IPS-18c (cell line): ENCODE data around the gene NRG3.
"Not testable (repeated sequence)": the region's sequence is repeated elsewhere in the genome, so short reads cannot be mapped to it uniquely, and the experiment has no call there.

Source experiments
- H3K4me3 ChIP-seq: 2 replicates; pipeline ENCODE4 v1.7.0; 2013; ENCODE audit warnings: low read depth, mild to moderate bottlenecking, low read length, moderate library complexity; ENCODE audit not compliant: insufficient read depth
- H3K9me3 ChIP-seq: one replicate; pipeline ENCODE4 v1.6.1; 2013; ENCODE audit warnings: mild to moderate bottlenecking, low read length, moderate library complexity; ENCODE audit not compliant: control insufficient read depth, insufficient read depth

The NRG3 gene

GRCh38 chr10:81996927-81997326 is 121.9 kb downstream of the NRG3 start:
- H3K4me3 ChIP-seq, result no peak overlapping the region
- H3K9me3 ChIP-seq, result no peaks in the 10 kb centered on the region

GRCh38 chr10:82020999-82021398 is 146.0 kb downstream of the NRG3 start:
- H3K4me3 ChIP-seq, result no peak overlapping the region

GRCh38 chr10:82027711-82028110 is 152.7 kb downstream of the NRG3 start:
- Histone ChIP-seq H3K9me3 (no peaks in the 10 kb centered on the region), H3K4me3 (no peak overlapping the region)

More at GRCh38 chr10:82020999-82021398, 146.0 kb downstream of the NRG3 start:
- no peaks in the 10 kb centered on the region for H3K9me3 ChIP-seq

- H3K9me3 ChIP-seq, result no peaks in the 10 kb centered on the region
- H3K4me3 ChIP-seq, result no peak overlapping the region
Observed at GRCh38 chr10:82037076-82037475, 162.1 kb downstream of the NRG3 start.

GRCh38 chr10:82038587-82038986 is 163.6 kb downstream of the NRG3 start:
- H3K9me3 ChIP-seq, result no peaks in the 10 kb centered on the region

GRCh38 chr10:82040336-82040735 is 165.3 kb downstream of the NRG3 start:
- no peaks in the 10 kb centered on the region for H3K9me3 ChIP-seq

More at GRCh38 chr10:82038587-82038986, 163.6 kb downstream of the NRG3 start:
- no peak overlapping the region for H3K4me3 ChIP-seq

GRCh38 chr10:82041018-82041417 is 166.0 kb downstream of the NRG3 start:
- no peak overlapping the region for H3K4me3 ChIP-seq
- H3K9me3 ChIP-seq, result no peaks in the 10 kb centered on the region

More at GRCh38 chr10:82040336-82040735, 165.3 kb downstream of the NRG3 start:
- no peak overlapping the region for H3K4me3 ChIP-seq

DNA sequence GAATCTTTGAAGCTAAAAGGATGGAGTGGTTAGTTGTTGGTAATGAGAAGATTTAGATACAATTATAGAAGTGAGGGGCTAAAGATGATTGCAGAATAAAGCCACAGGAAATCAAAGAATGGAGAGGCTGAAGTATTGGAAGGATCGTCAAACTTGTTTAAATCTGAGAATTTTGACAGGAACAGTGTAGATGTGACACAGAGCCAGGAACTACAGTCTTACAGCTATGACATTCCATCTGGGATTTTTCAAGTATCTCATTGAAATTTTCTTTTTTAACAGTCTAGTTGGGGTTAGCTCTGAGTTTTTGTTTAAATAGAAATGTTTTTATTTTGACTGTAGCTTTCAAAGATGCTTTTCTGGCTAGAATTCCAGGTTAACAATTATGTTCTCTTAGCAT is 181.4 kb downstream of the NRG3 start:
- no peaks in the 10 kb centered on the region for H3K9me3 ChIP-seq
- H3K4me3 ChIP-seq, result no peak overlapping the region

DNA sequence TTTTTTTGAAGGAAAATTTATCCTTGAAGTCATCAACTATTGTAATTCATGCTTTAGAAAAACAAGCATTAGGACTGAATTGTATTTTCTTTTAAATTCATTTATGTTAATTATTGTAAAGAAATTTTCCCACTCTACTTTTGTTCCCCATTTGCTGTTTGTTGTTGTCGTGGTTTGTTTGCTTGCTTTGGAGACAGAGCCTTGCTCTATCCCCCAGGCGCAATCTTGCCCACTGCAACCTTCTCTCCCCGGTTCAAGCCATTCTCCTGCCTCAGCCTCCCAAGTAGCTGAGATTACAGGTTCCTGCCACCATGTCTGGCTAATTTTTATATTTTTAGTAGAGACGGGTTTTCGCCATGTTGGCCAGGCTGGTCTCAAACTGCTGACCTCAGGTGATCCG is 192.2 kb downstream of the NRG3 start:
- not testable (repeated sequence) for H3K9me3 ChIP-seq, H3K4me3 ChIP-seq

DNA sequence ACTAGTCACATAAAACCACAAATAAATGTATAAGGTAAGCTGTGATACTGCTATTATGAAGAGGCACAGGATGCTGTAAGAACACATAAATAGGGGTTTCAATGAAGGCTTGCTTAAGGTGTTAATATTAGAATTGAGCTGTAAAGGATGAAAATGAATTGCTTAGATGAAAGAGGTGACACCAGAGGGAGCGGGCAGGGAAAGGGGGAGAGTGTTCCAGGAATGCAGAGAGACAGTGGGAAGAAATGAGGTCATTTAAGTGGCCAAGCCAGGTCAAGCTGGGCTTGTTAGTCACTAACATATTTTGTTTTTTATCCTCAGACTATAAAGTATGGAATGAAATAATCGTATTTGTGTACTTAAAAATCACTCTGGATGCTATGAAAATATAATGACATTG is 193.5 kb downstream of the NRG3 start:
- Histone ChIP-seq H3K9me3 (no peaks in the 10 kb centered on the region), H3K4me3 (no peak overlapping the region)

- Histone ChIP-seq H3K4me3 (no peak overlapping the region), H3K9me3 (no peaks in the 10 kb centered on the region)
Observed at GRCh38 chr10:82071231-82071630, 196.2 kb downstream of the NRG3 start.

DNA sequence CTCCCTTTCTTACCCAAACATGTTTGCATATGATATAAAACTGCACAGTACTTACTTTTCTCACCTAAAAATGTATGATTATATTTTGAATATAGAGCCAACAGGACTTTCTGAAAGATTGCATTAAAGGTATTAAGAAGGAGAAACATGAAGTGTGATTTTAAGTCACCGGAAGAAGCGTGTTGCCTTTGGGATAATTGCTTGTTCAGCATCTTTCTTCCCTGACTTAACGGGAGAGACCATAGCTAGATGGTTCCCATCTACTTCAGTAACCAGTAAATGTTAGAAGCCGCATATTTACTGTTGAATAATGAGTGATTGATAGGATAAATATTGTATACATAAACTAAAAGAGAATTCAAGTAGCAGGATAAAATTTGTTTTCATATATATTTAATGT is 197.1 kb downstream of the NRG3 start:
- Histone ChIP-seq H3K9me3 (no peaks in the 10 kb centered on the region), H3K4me3 (no peak overlapping the region)

- Histone ChIP-seq H3K9me3 (no peaks in the 10 kb centered on the region), H3K4me3 (no peak overlapping the region)
Observed at GRCh38 chr10:82075605-82076004, 200.6 kb downstream of the NRG3 start.

- H3K9me3 ChIP-seq, result no peaks in the 10 kb centered on the region
- H3K4me3 ChIP-seq, result no peak overlapping the region
Observed at GRCh38 chr10:82084496-82084895, 209.5 kb downstream of the NRG3 start.

GRCh38 chr10:82084904-82085303 is 209.9 kb downstream of the NRG3 start:
- H3K9me3 ChIP-seq, result no peaks in the 10 kb centered on the region

DNA sequence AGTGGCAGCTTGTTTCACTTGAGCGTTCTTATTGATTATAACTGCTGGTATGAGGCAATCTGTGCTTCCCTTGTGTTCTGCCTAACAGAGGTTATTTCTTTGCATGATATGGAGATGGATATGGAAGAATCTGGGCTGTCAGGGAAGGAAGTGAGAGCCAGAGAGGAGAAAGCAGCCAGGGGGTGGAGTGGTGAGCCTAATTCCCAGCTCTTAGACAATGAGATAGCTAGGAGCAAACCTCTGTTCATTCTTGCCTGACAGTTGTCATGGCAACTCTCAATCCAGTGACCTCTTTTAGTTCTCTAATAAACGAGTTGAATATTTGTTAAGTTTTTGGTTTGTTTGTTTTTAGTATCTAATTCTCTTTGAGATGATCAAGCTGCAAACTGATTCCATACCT is 214.3 kb downstream of the NRG3 start:
- Histone ChIP-seq H3K9me3 (no peaks in the 10 kb centered on the region), H3K4me3 (no peak overlapping the region)

More at GRCh38 chr10:82084904-82085303, 209.9 kb downstream of the NRG3 start:
- no peak overlapping the region for H3K4me3 ChIP-seq

GRCh38 chr10:82091413-82091812 is 216.4 kb downstream of the NRG3 start:
- Histone ChIP-seq H3K4me3 (no peak overlapping the region), H3K9me3 (no peaks in the 10 kb centered on the region)

DNA sequence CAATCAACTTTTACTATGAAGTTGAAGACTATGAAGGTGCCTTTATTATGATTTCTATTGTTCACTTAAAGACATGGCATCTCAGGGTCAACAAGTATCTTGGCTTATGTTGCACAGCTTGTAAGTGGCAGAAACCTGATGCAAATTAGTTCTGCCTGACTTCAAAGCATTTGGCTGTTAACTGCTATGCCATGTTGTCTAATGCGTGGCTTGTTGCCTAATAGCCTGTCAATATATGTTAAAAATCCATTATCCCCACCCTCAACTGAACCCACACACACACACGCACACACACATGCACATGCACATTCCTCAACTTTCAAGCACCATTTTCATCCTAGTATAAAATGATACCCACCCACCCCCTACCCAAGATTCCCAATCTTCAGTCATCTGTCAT is 217.1 kb downstream of the NRG3 start:
- H3K4me3 ChIP-seq, result no peak overlapping the region
- no peaks in the 10 kb centered on the region for H3K9me3 ChIP-seq

DNA sequence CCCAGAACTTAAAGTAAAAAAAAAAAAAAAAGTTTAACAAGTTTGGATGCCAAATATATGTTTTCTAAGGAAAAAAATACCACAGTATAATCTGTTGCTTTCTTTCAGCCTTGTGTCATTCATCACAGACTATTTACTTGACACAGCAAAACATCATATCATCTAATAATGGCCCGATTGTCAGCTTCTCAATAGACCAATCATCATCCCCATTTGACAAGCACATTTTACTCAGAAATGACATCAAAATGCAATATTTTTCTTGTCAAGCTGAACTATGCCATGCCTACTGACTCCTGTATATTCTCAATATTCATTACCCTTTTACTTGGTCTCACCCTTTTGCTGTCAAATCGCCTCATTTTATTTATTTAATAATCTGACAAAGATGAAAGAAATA is 249.7 kb downstream of the NRG3 start:
- Histone ChIP-seq H3K4me3 (no peak overlapping the region), H3K9me3 (no peaks in the 10 kb centered on the region)
